GM19025 (cell line): ENCODE results near the gene ZNF70.

ENCODE experiments used
- ATAC-seq: cut with Tn5 transposase; IDR thresholded peaks from one replicate; pipeline ENCODE4 v1.9.1; 2021; ENCODE audit warnings: mild to moderate bottlenecking, low read depth, moderate library complexity; ENCODE audit not compliant: unreplicated experiment

ZNF70 gene

DNA sequence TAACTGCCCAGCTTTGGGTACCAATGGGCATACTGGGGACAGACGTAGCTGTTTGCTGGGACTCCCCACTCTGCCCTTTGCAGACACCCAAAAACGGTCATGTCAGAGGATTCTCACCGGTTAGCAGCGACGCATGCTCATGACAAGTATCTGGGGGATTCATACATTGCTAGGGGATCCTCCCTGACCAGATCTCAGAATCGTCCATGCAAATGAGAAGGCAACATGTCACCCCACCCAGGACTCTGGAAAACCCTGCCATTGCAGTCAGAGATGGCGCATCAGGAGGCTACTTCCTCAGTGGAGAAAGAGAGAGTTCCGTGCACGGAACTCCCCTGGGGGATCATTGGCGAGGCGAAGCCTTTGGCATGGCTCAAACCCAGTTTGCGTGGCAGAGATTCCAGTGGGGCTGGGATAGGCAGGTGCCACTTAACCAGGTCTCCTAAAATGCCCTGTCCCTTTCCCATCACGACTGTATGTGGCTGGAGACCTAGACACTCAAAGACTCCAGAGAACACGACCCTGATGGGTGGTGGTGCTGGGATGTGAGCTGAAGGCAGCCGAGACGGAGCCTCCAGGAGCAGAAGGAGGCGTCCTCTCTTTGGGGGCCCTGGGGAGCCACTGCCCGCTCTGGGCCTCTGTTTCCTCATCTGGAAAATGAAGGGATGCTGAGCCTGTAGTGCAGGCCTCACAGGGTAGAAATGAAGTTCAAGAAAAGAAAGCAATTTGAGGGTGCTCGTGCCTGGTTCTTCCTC is 55.2 kb downstream of the ZNF70 start:
- ATAC-seq = no peak

DNA sequence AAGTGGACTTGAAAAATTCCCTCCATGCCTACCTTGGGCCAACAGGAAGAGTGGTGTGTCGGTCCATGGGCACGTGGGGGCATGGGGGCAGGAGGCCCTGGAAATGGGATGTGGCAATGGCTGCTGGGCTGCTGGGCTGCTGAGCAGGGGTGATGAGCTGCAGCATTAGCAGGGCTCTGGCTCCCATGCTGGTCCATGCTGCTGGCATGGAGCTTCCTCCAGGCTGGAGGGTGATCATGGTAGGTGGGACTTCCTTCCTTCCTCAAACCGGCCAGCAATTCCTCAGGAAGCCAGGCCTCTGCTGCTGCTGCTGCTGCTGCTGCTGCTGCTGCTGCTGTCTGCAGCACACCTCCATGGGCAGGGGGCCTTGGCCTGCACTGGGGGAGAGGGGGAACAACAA is 55.8 kb downstream of the ZNF70 start:
- no peak for ATAC-seq

DNA sequence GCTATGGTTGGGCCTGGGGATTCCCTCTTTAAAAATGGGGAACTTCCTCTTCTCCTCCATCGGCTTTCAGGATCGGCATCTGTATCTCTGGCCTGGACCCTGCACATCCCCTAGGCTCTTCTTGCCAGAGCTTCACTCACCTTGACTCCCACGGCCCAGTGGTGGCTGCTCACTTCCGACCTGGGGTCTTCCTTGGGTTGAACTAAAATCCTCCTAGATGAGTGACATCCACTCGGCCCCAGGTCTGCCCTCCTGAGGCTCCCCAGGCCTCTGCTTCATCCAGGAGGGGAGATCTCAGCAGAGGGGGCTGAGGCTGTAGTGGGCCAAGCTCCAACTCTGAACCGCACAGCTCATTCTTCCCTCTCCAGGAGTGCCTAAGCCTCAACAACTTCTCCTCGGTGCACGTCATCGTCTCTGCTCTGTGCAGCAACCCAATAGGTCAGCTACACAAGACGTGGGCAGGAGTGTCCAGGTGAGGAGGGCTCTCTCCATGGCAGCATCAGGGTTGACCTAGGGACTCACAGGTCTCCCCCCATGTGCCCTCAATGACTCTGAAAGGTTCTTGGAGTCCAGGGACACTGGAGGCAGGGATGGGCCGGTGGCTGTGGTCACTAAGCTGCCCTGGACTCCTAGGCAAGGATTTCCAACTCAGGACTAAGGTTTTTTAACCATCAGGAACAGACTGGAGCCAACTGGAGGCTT is 56.8 kb downstream of the ZNF70 start:
- ATAC-seq = no peak

DNA sequence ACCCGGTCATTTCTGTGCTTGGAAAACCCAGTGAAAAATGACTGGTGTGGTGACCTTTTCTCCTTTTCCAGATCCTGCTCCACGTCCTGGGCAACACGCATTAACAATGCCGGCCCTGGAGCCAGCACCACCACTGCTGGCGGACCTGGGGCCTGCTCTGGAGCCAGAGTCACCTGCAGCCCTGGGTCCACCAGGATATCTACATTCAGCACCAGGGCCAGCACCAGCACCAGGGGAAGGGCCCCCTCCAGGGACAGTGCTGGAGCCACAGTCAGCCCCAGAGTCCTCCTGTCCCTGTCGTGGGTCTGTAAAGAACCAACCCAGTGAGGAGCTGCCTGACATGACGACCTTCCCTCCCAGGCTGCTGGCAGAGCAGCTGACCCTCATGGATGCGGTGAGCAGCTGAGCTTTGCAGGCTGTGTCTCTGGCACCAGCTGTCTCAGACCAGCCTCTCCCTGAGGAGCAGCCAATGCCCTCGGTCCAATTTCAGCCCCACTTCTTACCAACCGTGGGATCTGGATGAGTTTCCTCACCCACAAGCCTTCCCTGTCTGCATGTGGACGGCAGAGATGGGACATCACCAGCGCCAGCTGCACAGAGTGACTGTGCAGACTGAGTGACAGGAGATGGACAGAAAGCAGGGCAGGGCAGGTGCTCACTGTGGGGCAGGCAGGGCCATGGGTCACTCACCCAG is 58.2 kb downstream of the ZNF70 start:
- no peak for ATAC-seq

DNA sequence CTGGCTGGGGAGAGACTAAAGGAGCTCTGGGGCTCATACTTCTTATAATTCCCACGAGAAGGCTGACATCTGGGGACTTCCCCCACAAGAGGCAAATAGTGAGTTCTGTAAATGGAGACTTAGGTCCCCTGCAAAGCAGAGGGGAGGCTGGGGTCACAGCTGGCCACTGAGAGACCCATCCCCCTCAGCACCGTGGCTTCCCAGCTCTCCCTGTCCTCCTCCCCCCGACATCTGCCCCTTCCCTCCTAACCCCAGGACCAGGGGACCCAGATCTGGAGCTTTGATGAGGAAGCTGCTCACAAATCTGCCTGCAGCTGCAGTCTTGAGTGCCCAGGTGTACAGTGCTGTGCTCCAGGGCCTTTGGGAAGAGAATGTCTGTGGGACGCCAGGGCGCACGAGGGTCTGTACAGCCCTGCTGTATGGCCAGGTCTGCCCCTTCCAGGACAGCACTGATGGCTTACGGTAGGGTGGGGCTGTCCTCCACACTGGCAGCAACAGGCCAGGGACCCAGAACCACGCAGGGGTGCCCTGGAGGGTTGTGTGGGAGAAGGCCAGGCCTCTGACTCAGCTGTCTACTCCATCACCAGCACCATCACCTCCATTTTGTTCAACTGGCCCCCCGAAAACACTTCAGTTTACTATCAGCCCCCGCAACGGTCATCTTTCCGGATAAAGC is 59.0 kb downstream of the ZNF70 start:
- no peak for ATAC-seq

DNA sequence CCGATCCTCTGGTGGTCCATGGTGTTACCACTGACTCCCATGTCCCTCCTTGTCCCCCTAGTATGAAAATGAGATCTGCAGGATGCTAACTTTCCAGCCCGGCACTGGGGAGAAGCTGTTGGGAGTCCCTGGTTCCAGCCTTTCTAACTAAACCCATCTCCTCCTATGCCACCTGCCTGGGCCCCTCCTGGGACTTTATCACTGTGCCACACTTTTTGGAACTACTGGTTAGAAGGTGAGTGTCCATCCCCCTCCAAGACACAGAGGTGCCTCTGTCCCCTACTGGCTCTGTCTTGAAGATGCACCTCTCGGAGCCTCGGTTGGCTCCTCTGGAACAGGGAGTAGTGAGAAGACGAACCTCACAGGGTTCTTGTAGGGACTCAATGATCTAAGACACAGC is 60.2 kb downstream of the ZNF70 start, which contains the start of gene RGL4:
TSS of gene RGL4 (plus strand) at position 301 of the 400 bp plus-strand sequence. CDS start 1,018 bp downstream, outside the sequence.
- ATAC-seq = no peak

DNA sequence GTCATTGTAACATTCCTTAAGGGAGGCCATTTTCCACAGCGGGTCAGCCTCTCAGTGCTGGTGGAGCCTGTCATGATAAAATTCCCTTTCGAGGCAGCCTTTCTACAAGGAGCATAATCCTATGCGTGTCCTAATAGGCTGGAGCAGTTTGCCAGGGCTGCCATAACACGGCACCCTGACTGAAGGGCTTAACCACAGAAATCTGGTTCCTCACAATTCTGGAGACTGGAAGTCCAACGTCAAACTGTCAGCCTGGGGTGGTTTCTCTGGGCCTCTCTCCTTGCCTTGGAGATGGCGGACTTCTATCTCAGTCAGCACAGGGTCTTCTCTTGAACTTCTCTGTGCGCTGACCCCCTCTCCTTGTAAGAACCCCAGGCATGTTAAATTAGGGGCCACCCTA is 61.5 kb downstream of the ZNF70 start:
- ATAC-seq = no peak
